T-cell (primary cell): Measurements from ENCODE around the gene EPS8L1. TPM values are rescaled to one million over a fixed set of nuclear protein-coding genes. Genes with fewer than 3 reads are reported as not detected.
A peak's percentile ranks its signal among the peaks of the same experiment; 100 is the strongest.

Source experiments
- ATAC-seq, 4 experiments: fragments of 200-7000 bp in 3 of 4; fragments of 150-1000 bp in 1 of 4; cut with Tn5 transposase; replicated peaks in 1 of 4; 1 replicate in 3 of 4; 2 replicates in 1 of 4; pipeline ENCODE4 v1.10.0; 2021; ENCODE audit warnings: moderate library complexity in 3 of 4, mild to moderate bottlenecking in 2 of 4, moderate number of reproducible peaks in 1 of 4
- CTCF ChIA-PET, 2 donors: fragments of 300-600 bp; sonication (Branson Sonifier 250); formaldehyde crosslinking; loops; one replicate each; lab custom pipeline; 2022; ENCODE audit warnings: antibody characterized with exemption in 2 of 2; lab: Charles Lee
- POLR2A ChIA-PET, 2 donors: fragments of 300-600 bp; sonication (Branson Sonifier 250); formaldehyde crosslinking; loops; one replicate each; lab custom pipeline; 2022; ENCODE audit warnings: antibody characterized with exemption in 2 of 2; lab: Charles Lee
- DNase-seq, 35 experiments: peaks; one replicate each; pipeline versions ENCODE4 v3.0.0 to v3.0.0-alpha.2; 2013 to 2023
- H3K27ac ChIP-seq: one replicate; pipeline ENCODE4 v1.5.1; 2013; ENCODE audit warnings: low read length
- H3K27me3 ChIP-seq, 2 experiments: replicated peaks in 1 of 2; 1 replicate in 1 of 2; 2 replicates in 1 of 2; pipeline versions ENCODE4 v1.6.1 to v1.7.0; 2013; ENCODE audit warnings: low read length in 1 of 2, mixed read lengths in 1 of 2; ENCODE audit not compliant: control insufficient read depth in 2 of 2, insufficient read depth in 2 of 2; ENCODE audit errors: extremely low read depth in 1 of 2
- H3K36me3 ChIP-seq, 2 donors: 1 replicate in 1 of 2; 2 replicates in 1 of 2; pipeline versions ENCODE4 v1.6.1 to v1.7.0; 2013; ENCODE audit warnings: low read length in 1 of 2; ENCODE audit not compliant: control insufficient read depth in 2 of 2, insufficient read depth in 1 of 2; ENCODE audit errors: extremely low read depth in 1 of 2
- H3K4me1 ChIP-seq, 2 experiments: 1 replicate in 1 of 2; 2 replicates in 1 of 2; pipeline versions ENCODE4 v1.6.1 to v1.7.0; 2013; ENCODE audit warnings: low read length in 2 of 2, mixed read lengths in 1 of 2; ENCODE audit not compliant: insufficient read depth in 2 of 2, control insufficient read depth in 1 of 2; ENCODE audit errors: extremely low read depth in 1 of 2
- H3K4me3 ChIP-seq, 2 donors: 1 replicate in 1 of 2; 2 replicates in 1 of 2; pipeline versions ENCODE4 v1.5.1 to v1.7.0; 2013; ENCODE audit warnings: mild to moderate bottlenecking in 2 of 2, low read length in 1 of 2, moderate library complexity in 1 of 2; ENCODE audit not compliant: control insufficient read depth in 1 of 2; ENCODE audit errors: extremely low read depth in 1 of 2
- H3K9me3 ChIP-seq: 2 replicates; pipeline ENCODE4 v1.7.0; 2013
- H3K27ac Mint-ChIP-seq, 2 donors: one replicate each; pipeline ENCODE4 v1.8.0; 2020 to 2021; ENCODE audit warnings: mild to moderate bottlenecking in 2 of 2, mixed read lengths in 2 of 2
- H3K27me3 Mint-ChIP-seq, 2 donors: one replicate each; pipeline ENCODE4 v1.8.0; 2021 to 2022; ENCODE audit warnings: mixed read lengths in 2 of 2
- H3K36me3 Mint-ChIP-seq: one replicate; pipeline ENCODE4 v1.8.0; 2021; ENCODE audit warnings: mixed read lengths
- H3K4me1 Mint-ChIP-seq, 3 donors: one replicate each; pipeline ENCODE4 v1.8.0; 2020 to 2022; ENCODE audit warnings: mixed read lengths in 3 of 3, mild to moderate bottlenecking in 1 of 3
- H3K4me3 Mint-ChIP-seq, 3 donors: one replicate each; pipeline ENCODE4 v1.8.0; 2020 to 2022; ENCODE audit warnings: mild to moderate bottlenecking in 3 of 3, mixed read lengths in 3 of 3, moderate library complexity in 3 of 3
- H3K9me3 Mint-ChIP-seq, 3 donors: one replicate each; pipeline ENCODE4 v1.8.0; 2020 to 2022; ENCODE audit warnings: mixed read lengths in 3 of 3
- WGBS: methylation state at CpG from one replicate; pipeline ENCODE4 v1.1.5; 2013; ENCODE audit warnings: missing lambda C conversion rate; ENCODE audit not compliant: insufficient coverage; 5-methylcytosine and 5-hydroxymethylcytosine counted together
- total RNA-seq, 35 experiments: library from RNA in 6 of 35; stranded (reverse) in 6 of 35; fragments of 120-200 nt in 1 of 35; gene quantifications; one replicate each; pipeline versions ENCODE4 v1.2.1 to v1.2.4 and lab custom pipeline; 2013 to 2026

EPS8L1 gene
- total RNA-seq, 5 donors from 2014 or later (not counting 1 experiment from before 2014, with no cell fraction given) = 1.1 to 3.5 (median 2.0) TPM

GRCh38 chr19:55119053-55119452 lies 43.4 kb downstream of the EPS8L1 start:
- DNase-seq = peak in 3 of 35 experiments; percentile 4 to 42 (median 6)
- Histone ChIP-seq H3K4me3 (no peak overlapping the region), H3K9me3 (no peaks in the 10 kb centered on the region), H3K4me1 (peaks cover 12 to 41% of the 10 kb centered on the region in 2 experiments), H3K27ac (no peak overlapping the region), H3K36me3 (no peaks in the 10 kb centered on the region), H3K27me3 (peaks cover 2 to 8% of the 10 kb centered on the region in 2 experiments)
- WGBS = 38% methylated on average over 8 of the region's 14 CpGs
- Mint-ChIP-seq H3K27me3 (peaks cover 12 to 15% of the 10 kb centered on the region in 2 donors), H3K27ac (peak overlapping the region; percentile 53 to 75), H3K4me1 (peaks cover 30 to 42% (median 41%) of the 10 kb centered on the region in 3 donors), H3K4me3 (peak overlapping the region; percentile 95 to 97 (median 96)), H3K36me3 (no peaks in the 10 kb centered on the region), H3K9me3 (no peaks in the 10 kb centered on the region)
- ChIA-PET POLR2A (no interaction called here), CTCF (interaction anchor here in 1 of 2 donors (0.6 kb wide), 1 partner anchor 486 kb away, joined by 3 read pairs; no protein-coding TSS in a partner anchor)
- ATAC-seq = no peak

GRCh38 chr19:55131421-55131820 lies 55.8 kb downstream of the EPS8L1 start:
- H3K36me3 ChIP-seq = no peaks in the 10 kb centered on the region
- Mint-ChIP-seq H3K4me1 (no peaks in the 10 kb centered on the region), H3K36me3 (no peaks in the 10 kb centered on the region), H3K9me3 (no peaks in the 10 kb centered on the region), H3K27me3 (peaks cover 42 to 67% of the 10 kb centered on the region in 2 donors), H3K4me3 (no peak overlapping the region), H3K27ac (no peak overlapping the region)
- H3K4me1 ChIP-seq = no peaks in the 10 kb centered on the region
- H3K4me3 ChIP-seq = no peak overlapping the region
- H3K27me3 ChIP-seq = peaks cover 2 to 56% of the 10 kb centered on the region in 2 experiments
- CTCF ChIA-PET = no interaction called here
- no peak for ATAC-seq
- no peak overlapping the region for H3K27ac ChIP-seq
- H3K9me3 ChIP-seq = no peaks in the 10 kb centered on the region
- 96% methylated on average over 10 of the region's 16 CpGs for WGBS
- POLR2A ChIA-PET = no interaction called here
- DNase-seq = no peak

GRCh38 chr19:55132453-55133129 lies 56.9 kb downstream of the EPS8L1 start:
- Mint-ChIP-seq H3K4me3 (no peak overlapping the region), H3K9me3 (no peaks in the 10 kb centered on the region), H3K27me3 (peaks cover 35 to 63% of the 10 kb centered on the region in 2 donors), H3K27ac (no peak overlapping the region), H3K36me3 (no peaks in the 10 kb centered on the region), H3K4me1 (no peaks in the 10 kb centered on the region)
- Histone ChIP-seq H3K4me1 (no peaks in the 10 kb centered on the region), H3K9me3 (no peaks in the 10 kb centered on the region), H3K27ac (no peak overlapping the region), H3K36me3 (no peaks in the 10 kb centered on the region), H3K4me3 (no peak overlapping the region), H3K27me3 (peaks cover 2 to 68% of the 10 kb centered on the region in 2 experiments)
- CTCF ChIA-PET = interaction anchor here in 1 of 2 donors (0.6 to 0.7 kb wide), 3 partner anchors 9 to 486 kb away, joined by 3 to 5 read pairs (median 4); no protein-coding TSS in a partner anchor
- POLR2A ChIA-PET = no interaction called here
- WGBS = 40% methylated on average over 1 of the region's 14 CpGs
- ATAC-seq (no peak), DNase-seq (no peak)

- Histone ChIP-seq H3K4me3 (no peak overlapping the region), H3K36me3 (no peaks in the 10 kb centered on the region), H3K4me1 (no peaks in the 10 kb centered on the region), H3K27ac (no peak overlapping the region), H3K9me3 (no peaks in the 10 kb centered on the region), H3K27me3 (peaks cover 2 to 80% of the 10 kb centered on the region in 2 experiments)
- no peak overlapping the region for H3K27ac Mint-ChIP-seq
- H3K4me3 Mint-ChIP-seq = no peak overlapping the region
- peaks cover 33 to 61% of the 10 kb centered on the region in 2 donors for H3K27me3 Mint-ChIP-seq
- POLR2A ChIA-PET = interaction anchor here in 1 of 2 donors (0.6 kb wide), 1 partner anchor 257 kb away, joined by 3 read pairs; no protein-coding TSS in a partner anchor
- DNase-seq (no peak), ATAC-seq (no peak)
- WGBS = 84% methylated on average over 13 of the region's 25 CpGs
- CTCF ChIA-PET = interaction anchor here in 1 of 2 donors (0.6 kb wide), 1 partner anchor 1479 kb away, joined by 3 read pairs; no protein-coding TSS in a partner anchor
- H3K9me3 Mint-ChIP-seq = no peaks in the 10 kb centered on the region
- no peaks in the 10 kb centered on the region for H3K4me1 Mint-ChIP-seq
- H3K36me3 Mint-ChIP-seq = no peaks in the 10 kb centered on the region
Observed at GRCh38 chr19:55133639-55134444, 58.2 kb downstream of the EPS8L1 start.

GRCh38 chr19:55134736-55135135 lies 59.1 kb downstream of the EPS8L1 start:
- H3K36me3 ChIP-seq = no peaks in the 10 kb centered on the region
- H3K36me3 Mint-ChIP-seq = no peaks in the 10 kb centered on the region
- no peak overlapping the region for H3K4me3 Mint-ChIP-seq
- H3K4me3 ChIP-seq = no peak overlapping the region
- POLR2A ChIA-PET = no interaction called here
- WGBS = no CpG with 5 or more reads among the region's 3 CpGs
- no peaks in the 10 kb centered on the region for H3K9me3 Mint-ChIP-seq
- peaks cover 2 to 78% of the 10 kb centered on the region in 2 experiments for H3K27me3 ChIP-seq
- H3K4me1 Mint-ChIP-seq = no peaks in the 10 kb centered on the region
- ATAC-seq (no peak), DNase-seq (no peak)
- H3K27me3 Mint-ChIP-seq = peaks cover 25 to 58% of the 10 kb centered on the region in 2 donors
- no peak overlapping the region for H3K27ac ChIP-seq
- no peaks in the 10 kb centered on the region for H3K4me1 ChIP-seq
- H3K9me3 ChIP-seq = no peaks in the 10 kb centered on the region
- CTCF ChIA-PET = interaction anchor here in 1 of 2 donors (0.7 kb wide), 1 partner anchor 503 kb away, joined by 4 read pairs; no protein-coding TSS in a partner anchor
- H3K27ac Mint-ChIP-seq = no peak overlapping the region

- peaks cover 18 to 59% of the 10 kb centered on the region in 2 donors for H3K27me3 Mint-ChIP-seq
- POLR2A ChIA-PET = no interaction called here
Observed at GRCh38 chr19:55136399-55137102, 60.9 kb downstream of the EPS8L1 start.

More at GRCh38 chr19:55136399-55137102, 60.9 kb downstream of the EPS8L1 start:
- DNase-seq (no peak), ATAC-seq (no peak)
- Histone ChIP-seq H3K27me3 (peaks cover 2 to 84% of the 10 kb centered on the region in 2 experiments), H3K36me3 (no peaks in the 10 kb centered on the region), H3K27ac (no peak overlapping the region), H3K4me3 (no peak overlapping the region), H3K9me3 (no peaks in the 10 kb centered on the region), H3K4me1 (peaks cover 0 to 6% of the 10 kb centered on the region in 2 experiments)
- 77% methylated on average over 16 of the region's 17 CpGs for WGBS
- Mint-ChIP-seq H3K27ac (no peak overlapping the region), H3K4me1 (peaks cover 3 to 6% (median 3%) of the 10 kb centered on the region in 3 donors), H3K4me3 (no peak overlapping the region), H3K9me3 (no peaks in the 10 kb centered on the region), H3K36me3 (no peaks in the 10 kb centered on the region)
- CTCF ChIA-PET = interaction anchor here in 1 of 2 donors (0.6 kb wide), 1 partner anchor 1032 kb away, joined by 5 read pairs; no protein-coding TSS in a partner anchor
